Adrenal gland (tissue), 12 donors: Measurements from ENCODE around the gene PTPN6. TPM values are rescaled to one million over a fixed set of nuclear protein-coding genes. Genes with fewer than 3 reads are reported as not detected.

ENCODE experiments used
- DNase-seq, 7 donors: peaks; one replicate each; pipeline ENCODE4 v3.0.0-alpha.2; 2019 to 2020
- H3K27ac ChIP-seq, 5 donors: fragments of 200-600 bp; sonication (generic) in 4 of 5; 1 replicate in 3 of 5; 2 replicates in 2 of 5; pipeline versions ENCODE4 v1.5.1 to v1.8.0; 2016 to 2020; ENCODE audit warnings: mild to moderate bottlenecking in 1 of 5
- H3K27me3 ChIP-seq: fragments of 200-600 bp; 2 replicates; pipeline ENCODE4 v1.8.0; 2021
- H3K36me3 ChIP-seq, 2 donors: fragments of 200-600 bp; replicated peaks in 1 of 2; 1 replicate in 1 of 2; 2 replicates in 1 of 2; pipeline versions ENCODE4 v1.5.1 to v1.8.0; 2018 to 2022
- H3K4me1 ChIP-seq, 2 donors: fragments of 200-600 bp; replicated peaks in 1 of 2; 1 replicate in 1 of 2; 2 replicates in 1 of 2; pipeline versions ENCODE4 v1.5.1 to v1.8.0; 2018 to 2021
- H3K4me3 ChIP-seq, 4 donors: fragments of 200-600 bp; sonication (generic) in 3 of 4; one replicate each; pipeline ENCODE4 v1.5.1; 2016 to 2018
- H3K9me3 ChIP-seq, 3 donors: fragments of 200-600 bp; sonication (generic) in 1 of 3; replicated peaks in 1 of 3; 1 replicate in 2 of 3; 2 replicates in 1 of 3; pipeline versions ENCODE4 v1.5.1 to v1.8.0; 2016 to 2021
- POLR2A ChIP-seq, 2 donors: fragments of 450-650 bp; IDR thresholded peaks; one replicate each; pipeline ENCODE4 v1.6.1; 2017; ENCODE audit warnings: antibody characterized with exemption in 2 of 2, mild to moderate bottlenecking in 2 of 2, moderate library complexity in 1 of 2
- WGBS, 4 donors: extraction: QIAGEN DNeasy Blood & Tissue Kit in 2 of 4; methylation state at CpG; one replicate each; pipeline versions ENCODE4 v1.1.5 to v1.1.7; 2013 to 2017; 5-methylcytosine and 5-hydroxymethylcytosine counted together
- intact Hi-C, 2 donors: fragments of 100-400 bp; cut with DNase I; formaldehyde crosslinking; loops; one replicate each; pipeline versions ENCODE4 v1.14.1 to v1.15.0; 2022 to 2023
- polyA plus RNA-seq, 3 donors: library from polyadenylated mRNA; stranded (reverse); fragments of 200-250 nt in 2 of 3; fragments of 350-450 nt in 1 of 3; fragmentation: Illumina TruSeq in 1 of 3; extraction: RNeasy Lipid Tissue Mini Kit (QIAGEN cat#74804) in 1 of 3; gene quantifications; one replicate each; pipeline ENCODE4 v1.2.3, GENCODE V29; 2013 to 2014
- total RNA-seq, 9 donors: library from RNA; depleted of rRNA in 4 of 9; stranded (reverse); fragments of >200 nt in 4 of 9; fragments of 120-200 nt in 1 of 9; fragmentation: NEBNext Ultra II Directional in 1 of 9; extraction: Animal tissue kit (Norgen Biotek cat#: 25700) in 1 of 9; gene quantifications; one replicate each; pipeline versions ENCODE4 v1.1.0 to v1.2.4, GENCODE V29; 2013 to 2023
- TF ChIP-seq, protein P1 (sequence below), 6 experiments: fragments of 450-650 bp in 4 of 6; fragments of 200-600 bp in 2 of 6; sonication (generic) in 1 of 6; IDR thresholded peaks; 1 replicate in 5 of 6; 2 replicates in 1 of 6; pipeline versions ENCODE4 v1.5.1 to v1.8.0; 2016 to 2021; ENCODE audit warnings: antibody characterized with exemption in 6 of 6, mild to moderate bottlenecking in 2 of 6, moderate library complexity in 1 of 6
- donor health status: healthy with polysubstance abuse.
- donor health status: Bipolar disorder and iron deficiency.
- donor health status: DM: yes; HTN: yes; CAD: no.
- donor health status: DM: no; HTN: no; CAD: no.
- donor health status: DM: no; HTN: no; CAD: no.
- donor health status: DM: yes; HTN: yes; CAD: no.

PTPN6 gene
- total and polyA plus RNA-seq, 12 donors = 24.5 to 204 (median 63.5) TPM

DNA sequence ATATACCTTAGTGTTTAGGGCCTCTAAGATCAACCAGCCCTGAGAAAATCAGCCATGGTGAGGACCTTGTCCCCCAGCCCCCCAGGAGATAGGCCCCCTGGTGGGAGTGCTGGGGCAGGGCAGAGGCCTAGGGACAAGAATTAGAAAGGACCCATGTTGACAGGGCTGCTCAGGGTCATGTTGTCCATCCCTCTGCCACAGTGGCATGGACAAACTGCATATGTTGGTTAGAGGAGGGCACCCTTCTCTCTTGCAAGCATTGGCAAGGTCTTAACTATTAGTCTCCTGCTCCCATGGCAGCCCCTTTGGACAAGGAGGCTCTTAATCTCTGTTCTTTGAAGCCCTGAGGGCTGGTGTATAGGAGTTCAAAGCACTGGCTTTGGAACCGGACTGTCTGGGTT lies 755 bp upstream of the PTPN6 start:
- Histone ChIP-seq H3K4me3 (no peak overlapping the region), H3K9me3 (no peaks in the 10 kb centered on the region), H3K27ac (peak overlapping the region in 2 of 5 donors; percentile 3 to 68), H3K27me3 (no peaks in the 10 kb centered on the region), H3K36me3 (no peaks in the 10 kb centered on the region), H3K4me1 (peaks cover 20 to 39% of the 10 kb centered on the region in 2 donors)
- intact Hi-C loops = loop anchor here (10.0 kb wide), 2 partner anchors 76 to 164 kb away; partner anchors contain the start of gene SPSB2 (in 1 of the 2)
- WGBS, 4 donors = 73 to 100% (median 75%) methylated on average over 1 of the region's 1 CpG
- no peak for DNase-seq
- TF ChIP-seq POLR2A (IDR thresholded peaks at IDR 0.05) = no peak
- TF ChIP-seq, protein P1, sequence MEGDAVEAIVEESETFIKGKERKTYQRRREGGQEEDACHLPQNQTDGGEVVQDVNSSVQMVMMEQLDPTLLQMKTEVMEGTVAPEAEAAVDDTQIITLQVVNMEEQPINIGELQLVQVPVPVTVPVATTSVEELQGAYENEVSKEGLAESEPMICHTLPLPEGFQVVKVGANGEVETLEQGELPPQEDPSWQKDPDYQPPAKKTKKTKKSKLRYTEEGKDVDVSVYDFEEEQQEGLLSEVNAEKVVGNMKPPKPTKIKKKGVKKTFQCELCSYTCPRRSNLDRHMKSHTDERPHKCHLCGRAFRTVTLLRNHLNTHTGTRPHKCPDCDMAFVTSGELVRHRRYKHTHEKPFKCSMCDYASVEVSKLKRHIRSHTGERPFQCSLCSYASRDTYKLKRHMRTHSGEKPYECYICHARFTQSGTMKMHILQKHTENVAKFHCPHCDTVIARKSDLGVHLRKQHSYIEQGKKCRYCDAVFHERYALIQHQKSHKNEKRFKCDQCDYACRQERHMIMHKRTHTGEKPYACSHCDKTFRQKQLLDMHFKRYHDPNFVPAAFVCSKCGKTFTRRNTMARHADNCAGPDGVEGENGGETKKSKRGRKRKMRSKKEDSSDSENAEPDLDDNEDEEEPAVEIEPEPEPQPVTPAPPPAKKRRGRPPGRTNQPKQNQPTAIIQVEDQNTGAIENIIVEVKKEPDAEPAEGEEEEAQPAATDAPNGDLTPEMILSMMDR (IDR thresholded peaks at IDR 0.05) = no peak

DNA sequence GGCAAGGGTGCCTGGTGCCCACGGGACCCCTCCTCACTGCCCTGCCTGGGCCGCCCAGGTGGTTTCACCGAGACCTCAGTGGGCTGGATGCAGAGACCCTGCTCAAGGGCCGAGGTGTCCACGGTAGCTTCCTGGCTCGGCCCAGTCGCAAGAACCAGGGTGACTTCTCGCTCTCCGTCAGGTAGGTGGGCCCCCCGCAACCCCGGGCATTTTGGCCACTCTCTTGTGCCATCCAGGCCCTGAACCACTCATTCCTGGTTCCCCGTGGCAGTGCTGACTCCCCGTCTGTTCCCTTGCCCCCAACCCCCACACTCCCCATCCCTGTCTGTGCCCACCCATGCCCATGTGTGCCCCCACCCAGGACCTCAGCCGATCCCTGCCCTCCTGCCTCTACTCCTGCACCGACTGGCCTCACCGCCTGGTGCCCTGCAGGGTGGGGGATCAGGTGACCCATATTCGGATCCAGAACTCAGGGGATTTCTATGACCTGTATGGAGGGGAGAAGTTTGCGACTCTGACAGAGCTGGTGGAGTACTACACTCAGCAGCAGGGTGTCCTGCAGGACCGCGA lies 480 bp downstream of the PTPN6 start:
- Histone ChIP-seq H3K4me1 (peaks cover 14 to 28% of the 10 kb centered on the region in 2 donors), H3K36me3 (no peaks in the 10 kb centered on the region), H3K9me3 (no peaks in the 10 kb centered on the region), H3K27me3 (no peaks in the 10 kb centered on the region), H3K27ac (peak overlapping the region in 4 of 5 donors; percentile 43 to 83 (median 57)), H3K4me3 (peak overlapping the region in 1 of 4 donors; percentile 33)
- WGBS, 4 donors = 72 to 79% (median 77%) methylated on average over 12 to 20 of the region's 20 CpGs
- TF ChIP-seq, protein P1 (IDR thresholded peaks at IDR 0.05) = no peak
- TF ChIP-seq POLR2A (IDR thresholded peaks at IDR 0.05) = no peak
- intact Hi-C loops = loop anchor here (10.0 kb wide), 2 partner anchors 77 to 163 kb away; partner anchors contain the start of gene SPSB2 (in 1 of the 2)
- DNase-seq = peak in 1 of 7 donors; percentile 1

DNA sequence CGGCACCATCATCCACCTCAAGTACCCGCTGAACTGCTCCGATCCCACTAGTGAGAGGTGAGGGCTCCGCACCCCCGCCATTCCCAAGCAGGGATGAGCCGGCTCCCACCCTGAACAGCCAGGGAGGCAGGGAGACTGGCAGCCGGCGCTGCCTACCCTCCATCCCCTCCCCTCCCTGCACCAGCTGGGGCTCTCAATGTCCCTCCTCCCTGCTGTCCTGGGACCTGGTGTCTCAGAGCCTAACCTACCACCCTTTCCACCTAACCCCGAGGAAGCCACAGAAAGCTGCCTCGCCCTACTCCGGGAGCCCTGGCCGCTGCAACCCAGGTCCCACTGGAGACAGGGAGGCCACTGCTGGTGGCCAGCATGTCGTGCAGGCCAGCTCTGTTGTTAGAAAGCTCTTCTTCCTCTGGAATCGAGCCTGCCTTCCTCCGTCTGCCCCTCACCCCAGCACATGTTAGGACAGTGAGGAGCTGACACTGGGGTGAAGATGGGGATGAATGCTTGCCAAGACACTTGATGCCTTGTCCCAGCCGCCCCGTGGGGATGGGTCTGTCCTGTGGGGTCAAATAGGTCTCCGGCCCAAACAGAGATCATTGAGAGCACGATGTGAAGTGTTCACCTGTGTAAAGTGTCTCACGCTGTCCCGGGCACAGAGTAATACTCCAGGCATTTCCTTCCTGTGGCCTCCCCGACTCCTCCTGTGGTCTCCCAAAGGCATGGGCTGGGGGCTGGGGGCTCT lies 1.1 kb downstream of the PTPN6 start:
- H3K9me3 ChIP-seq = no peaks in the 10 kb centered on the region
- no peaks in the 10 kb centered on the region for H3K27me3 ChIP-seq
- peak overlapping the region in 1 of 4 donors; percentile 33 for H3K4me3 ChIP-seq
- whole genome bisulfite sequencing, 4 donors = 68 to 75% (median 70%) methylated on average over 4 to 22 of the region's 22 CpGs
- peak in 2 of 7 donors; percentile 1 to 15 for DNase-seq
- H3K27ac ChIP-seq = peak overlapping the region in 3 of 5 donors; percentile 7 to 83 (median 68)
- TF ChIP-seq POLR2A (IDR thresholded peaks at IDR 0.05) = no peak
- TF ChIP-seq, protein P1 (IDR thresholded peaks at IDR 0.05) = no peak
- H3K36me3 ChIP-seq = no peaks in the 10 kb centered on the region
- intact Hi-C loops = loop anchor here (10.0 kb wide), 2 partner anchors 77 to 163 kb away; partner anchors contain the start of gene SPSB2 (in 1 of the 2)
- H3K4me1 ChIP-seq = peaks cover 10 to 24% of the 10 kb centered on the region in 2 donors

DNA sequence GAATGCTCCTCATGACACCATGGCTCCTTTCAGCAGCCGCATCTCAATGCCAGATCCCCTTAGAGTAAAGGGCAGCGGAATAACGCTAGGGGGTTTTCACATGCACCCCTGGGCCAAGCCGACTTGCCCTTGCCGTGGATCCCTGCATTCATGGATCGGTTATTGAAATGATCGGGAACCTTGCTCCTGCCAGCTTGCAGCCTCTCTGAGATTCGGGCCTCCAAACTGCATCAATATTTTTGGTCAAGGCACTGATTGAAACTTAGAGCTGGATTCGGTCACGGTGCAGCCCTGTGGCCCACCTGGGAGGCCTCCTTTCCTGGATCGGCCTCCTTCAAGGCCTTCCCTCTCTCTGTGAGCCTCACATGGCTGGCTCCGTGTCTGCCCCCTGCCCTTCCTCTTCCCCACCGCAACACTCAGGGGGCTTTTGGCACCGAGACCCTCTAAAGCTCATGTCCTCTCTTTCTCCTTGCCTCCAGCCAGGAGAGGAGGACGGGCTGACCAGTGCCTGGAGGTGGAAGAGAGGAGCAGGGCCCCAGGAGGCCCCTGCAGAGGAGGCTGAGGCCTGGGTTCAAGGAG lies 1.8 kb downstream of the PTPN6 start:
- no peak for TF ChIP-seq POLR2A (IDR thresholded peaks at IDR 0.05)
- TF ChIP-seq, protein P1 (IDR thresholded peaks at IDR 0.05) = no peak
- peak in 1 of 7 donors; percentile 13 for DNase-seq
- intact Hi-C loops = loop anchor here (10.0 kb wide), 2 partner anchors 78 to 162 kb away; partner anchors contain the start of gene SPSB2 (in 1 of the 2)
- no peaks in the 10 kb centered on the region for H3K27me3 ChIP-seq
- H3K27ac ChIP-seq = peak overlapping the region in 4 of 5 donors; percentile 8 to 83 (median 41)
- WGBS, 4 donors = 73 to 93% (median 85%) methylated on average over 8 to 15 of the region's 15 CpGs
- no peaks in the 10 kb centered on the region for H3K36me3 ChIP-seq
- peaks cover 10 to 26% of the 10 kb centered on the region in 2 donors for H3K4me1 ChIP-seq
- peak overlapping the region in 1 of 4 donors; percentile 33 for H3K4me3 ChIP-seq
- no peaks in the 10 kb centered on the region for H3K9me3 ChIP-seq
